ENCODE results near the gene AFP. TPM values are rescaled to one million over a fixed set of nuclear protein-coding genes. Genes with fewer than 3 reads are reported as not detected.

AFP gene
- total RNA-seq, 1 experiment from 2014 or later: 0.40 TPM

DNA sequence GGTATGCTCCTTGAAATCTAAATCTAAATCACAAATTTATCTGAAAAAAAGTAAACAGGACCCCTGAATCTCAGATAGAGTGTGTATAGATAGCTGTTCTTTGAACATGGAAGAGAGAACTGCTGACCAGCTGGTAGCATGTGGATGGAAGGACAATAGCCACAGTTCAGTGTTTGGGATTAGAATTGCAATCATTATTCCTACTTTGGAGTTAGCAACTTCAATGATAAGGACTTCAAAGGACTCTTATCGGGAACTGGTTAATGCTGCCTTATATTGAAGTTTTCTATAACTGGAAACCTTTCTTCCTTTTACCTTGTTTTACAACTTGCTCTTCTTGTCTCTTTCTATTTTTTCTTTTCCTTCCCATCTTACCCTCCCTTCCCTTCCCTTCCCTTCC lies 50.5 kb downstream of the AFP start:
- no TSS peak for BruUV-seq (replicated peaks)
- no peaks in the 10 kb centered on the region for H3F3A ChIP-seq (ENCODE audit: low read length, unreplicated experiment)
- POLR2A ChIA-PET (ENCODE audit: unreplicated experiment): no interaction called here

GRCh38 chr4:73487233-73487632 lies 51.2 kb downstream of the AFP start:
- ChIA-PET POLR2A (ENCODE audit: unreplicated experiment) (no interaction called here), CTCF (no interaction called here)
- Histone ChIP-seq H3K79me2 (ENCODE audit: low read length) (no peaks in the 10 kb centered on the region), H3K9me3 (ENCODE audit: low read length) (no peaks in the 10 kb centered on the region), H3K4me2 (ENCODE audit: low read length) (no peak overlapping the region), H3K27ac (ENCODE audit: low read length) (no peak overlapping the region), H3K36me3 (ENCODE audit: low read depth, low read length) (no peaks in the 10 kb centered on the region), H2AFZ (ENCODE audit: low read length) (no peak overlapping the region), H3K27me3 (ENCODE audit: low read length) (peaks cover 40% of the 10 kb centered on the region), H3K4me1 (ENCODE audit: insufficient read depth, low read length) (no peaks in the 10 kb centered on the region), H3F3A (ENCODE audit: low read length, unreplicated experiment) (no peaks in the 10 kb centered on the region), H3K9ac (ENCODE audit: low read length) (no peak overlapping the region), H4K20me1 (ENCODE audit: low read length) (no peaks in the 10 kb centered on the region), H3K9me2 (replicated peaks; ENCODE audit: low read length) (no peaks in the 10 kb centered on the region), H3K4me3 (ENCODE audit: low read length) (no peak overlapping the region)
- DNase-seq (no peak), ATAC-seq (no peak)
- TF ChIP-seq EZH2phosphoT487 (IDR thresholded peaks at IDR 0.05; ENCODE audit: borderline replicate concordance, low read length) (no peak), CTCF (conservative IDR thresholded peaks at IDR 0.05; ENCODE audit: low read depth, low read length) (no peak), EZH2 (IDR thresholded peaks at IDR 0.05; ENCODE audit: low read length, unreplicated experiment) (no peak)
- intact Hi-C loops (cut with micrococcal nuclease): no loop called here
- no TSS peak for BruUV-seq (replicated peaks)

More for the DNA sequence above, 50.5 kb downstream of the AFP start:
- peaks cover 37% of the 10 kb centered on the region for H3K27me3 ChIP-seq (ENCODE audit: low read length)
- no peak overlapping the region for H3K4me3 ChIP-seq (ENCODE audit: low read length)
- no peak overlapping the region for H3K4me2 ChIP-seq (ENCODE audit: low read length)
- H3K9me3 ChIP-seq (ENCODE audit: low read length): no peaks in the 10 kb centered on the region
- no peak overlapping the region for H3K9ac ChIP-seq (ENCODE audit: low read length)
- no peaks in the 10 kb centered on the region for H3K4me1 ChIP-seq (ENCODE audit: insufficient read depth, low read length)
- H2AFZ ChIP-seq (ENCODE audit: low read length): no peak overlapping the region
- H3K9me2 ChIP-seq (replicated peaks; ENCODE audit: low read length): no peaks in the 10 kb centered on the region
- H4K20me1 ChIP-seq (ENCODE audit: low read length): no peaks in the 10 kb centered on the region
- CTCF ChIA-PET: no interaction called here
- intact Hi-C loops (cut with micrococcal nuclease): no loop called here
- H3K79me2 ChIP-seq (ENCODE audit: low read length): no peaks in the 10 kb centered on the region
- H3K36me3 ChIP-seq (ENCODE audit: low read depth, low read length): no peaks in the 10 kb centered on the region
- DNase-seq (no peak), ATAC-seq (no peak)
- H3K27ac ChIP-seq (ENCODE audit: low read length): no peak overlapping the region
- TF ChIP-seq CTCF (conservative IDR thresholded peaks at IDR 0.05; ENCODE audit: low read depth, low read length): no peak
- TF ChIP-seq EZH2phosphoT487 (IDR thresholded peaks at IDR 0.05; ENCODE audit: borderline replicate concordance, low read length): no peak
- TF ChIP-seq EZH2 (IDR thresholded peaks at IDR 0.05; ENCODE audit: low read length, unreplicated experiment): no peak

GRCh38 chr4:73499996-73500765 lies 64.2 kb downstream of the AFP start:
- intact Hi-C loops (cut with micrococcal nuclease): no loop called here
- Histone ChIP-seq H3K9me2 (replicated peaks; ENCODE audit: low read length) (no peaks in the 10 kb centered on the region), H3K27ac (ENCODE audit: low read length) (no peak overlapping the region), H3K4me1 (ENCODE audit: insufficient read depth, low read length) (no peaks in the 10 kb centered on the region), H3K4me2 (ENCODE audit: low read length) (peak overlapping the region; percentile 81), H3F3A (ENCODE audit: low read length, unreplicated experiment) (no peaks in the 10 kb centered on the region), H3K27me3 (ENCODE audit: low read length) (no peaks in the 10 kb centered on the region), H4K20me1 (ENCODE audit: low read length) (no peaks in the 10 kb centered on the region), H3K9ac (ENCODE audit: low read length) (peak overlapping the region; percentile 26), H2AFZ (ENCODE audit: low read length) (peak overlapping the region; percentile 82), H3K36me3 (ENCODE audit: low read depth, low read length) (no peaks in the 10 kb centered on the region), H3K4me3 (ENCODE audit: low read length) (peak overlapping the region; percentile 59), H3K9me3 (ENCODE audit: low read length) (no peaks in the 10 kb centered on the region), H3K79me2 (ENCODE audit: low read length) (no peaks in the 10 kb centered on the region)
- ChIA-PET POLR2A (ENCODE audit: unreplicated experiment) (no interaction called here), CTCF (no interaction called here)
- BruUV-seq (replicated peaks): no TSS peak
- DNase-seq (peak; percentile 45), ATAC-seq (peak; percentile 88)
- no peak for TF ChIP-seq EZH2 (IDR thresholded peaks at IDR 0.05; ENCODE audit: low read length, unreplicated experiment)

All from PC-3 (cell line).